ENCODE measurements around the gene CHRNA4.

The CHRNA4 gene

DNA sequence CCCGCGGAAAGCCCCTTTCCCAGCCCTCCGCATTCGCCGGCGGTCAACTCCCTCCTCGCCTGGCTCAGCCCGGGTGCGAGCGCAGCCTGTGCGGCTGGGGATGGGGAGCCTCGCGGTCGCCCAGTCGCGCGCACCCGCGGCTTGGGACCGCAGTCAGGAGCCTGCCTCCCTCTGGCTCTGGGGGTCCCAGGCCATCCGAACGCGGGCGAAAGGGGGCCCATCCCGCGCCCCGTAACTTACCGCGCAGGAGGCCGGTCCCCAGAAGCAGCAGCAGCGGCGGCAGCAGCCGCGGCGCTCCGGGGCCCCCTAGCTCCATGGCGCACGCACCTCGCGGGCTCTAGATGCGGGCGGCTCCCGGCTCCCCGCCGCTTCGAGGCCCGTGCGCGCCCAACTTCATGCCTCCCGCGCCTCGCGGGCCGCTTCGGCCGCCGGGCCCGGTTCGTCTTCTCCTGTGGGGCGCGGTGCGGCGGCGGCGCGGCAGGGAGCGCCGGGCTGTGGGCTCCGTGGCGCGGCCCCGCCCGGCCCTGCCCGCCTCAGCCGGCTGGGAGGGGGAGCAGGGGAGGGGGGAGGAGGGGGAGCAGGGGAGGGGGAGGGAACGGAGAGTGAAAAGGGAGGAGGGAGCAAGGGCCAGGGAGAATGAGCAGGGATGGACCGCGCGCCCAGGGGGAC is at the start of gene CHRNA4:
TSS of gene CHRNA4 (minus strand) at position 500 of the 669 bp plus-strand sequence. CDS start at position 316, 184 bp downstream.
- H3K9me3 ChIP-seq (ENCODE audit: control insufficient read depth, low read depth, low read length), result no peaks in the 10 kb centered on the region
- no peaks in the 10 kb centered on the region for H3K4me1 ChIP-seq (ENCODE audit: control insufficient read depth, low read depth, low read length)
- peaks cover 33% of the 10 kb centered on the region for H3K27me3 ChIP-seq (ENCODE audit: control insufficient read depth, insufficient read depth, low read length)
- no peak within 1 kb of the TSS for H3K9ac ChIP-seq (ENCODE audit: low read length)
- H3K36me3 ChIP-seq (ENCODE audit: control insufficient read depth, low read depth, low read length), result no peaks in the 10 kb centered on the region
- no peak within 1 kb of the TSS for H3K27ac ChIP-seq (ENCODE audit: low read length)
- H3K4me3 ChIP-seq (ENCODE audit: low read length), result peak within 1 kb of the TSS; percentile 46

DNA sequence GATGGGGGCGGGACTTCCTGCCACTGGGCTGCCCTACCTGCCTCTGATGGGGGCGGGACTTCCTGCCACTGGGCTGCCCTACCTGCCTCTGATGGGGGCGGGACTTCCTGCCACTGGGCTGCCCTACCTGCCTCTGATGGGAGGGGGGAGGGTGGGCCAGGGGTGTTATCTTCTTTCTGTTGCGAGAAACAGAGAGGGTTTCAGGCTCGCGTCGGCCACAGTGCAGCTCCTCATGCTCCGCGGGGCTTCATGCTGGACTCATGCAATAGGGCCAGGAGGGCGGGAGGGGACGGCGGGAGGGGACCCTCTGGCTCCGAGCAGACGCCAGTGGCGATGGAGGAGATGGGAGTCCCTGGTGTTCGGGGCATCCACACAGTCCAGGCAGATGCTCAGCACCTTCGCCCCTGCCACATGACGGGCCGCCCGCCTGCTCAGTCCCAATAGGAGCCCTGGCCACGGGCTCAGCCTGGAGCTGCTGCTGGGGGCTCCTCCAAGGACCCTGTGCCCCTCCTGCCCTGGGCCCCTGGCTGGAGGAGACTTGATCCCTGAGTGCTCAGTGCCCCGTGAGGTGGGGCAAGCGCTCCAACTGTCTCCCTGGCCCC is 48.8 kb upstream of the CHRNA4 start:
- Histone ChIP-seq H3K36me3 (ENCODE audit: control insufficient read depth, low read depth, low read length) (no peaks in the 10 kb centered on the region), H3K9ac (ENCODE audit: low read length) (no peak overlapping the region), H3K4me3 (ENCODE audit: low read length) (no peak overlapping the region), H3K27me3 (ENCODE audit: control insufficient read depth, insufficient read depth, low read length) (no peaks in the 10 kb centered on the region), H3K9me3 (ENCODE audit: control insufficient read depth, low read depth, low read length) (no peaks in the 10 kb centered on the region), H3K4me1 (ENCODE audit: control insufficient read depth, low read depth, low read length) (no peaks in the 10 kb centered on the region), H3K27ac (ENCODE audit: low read length) (no peak overlapping the region)

DNA sequence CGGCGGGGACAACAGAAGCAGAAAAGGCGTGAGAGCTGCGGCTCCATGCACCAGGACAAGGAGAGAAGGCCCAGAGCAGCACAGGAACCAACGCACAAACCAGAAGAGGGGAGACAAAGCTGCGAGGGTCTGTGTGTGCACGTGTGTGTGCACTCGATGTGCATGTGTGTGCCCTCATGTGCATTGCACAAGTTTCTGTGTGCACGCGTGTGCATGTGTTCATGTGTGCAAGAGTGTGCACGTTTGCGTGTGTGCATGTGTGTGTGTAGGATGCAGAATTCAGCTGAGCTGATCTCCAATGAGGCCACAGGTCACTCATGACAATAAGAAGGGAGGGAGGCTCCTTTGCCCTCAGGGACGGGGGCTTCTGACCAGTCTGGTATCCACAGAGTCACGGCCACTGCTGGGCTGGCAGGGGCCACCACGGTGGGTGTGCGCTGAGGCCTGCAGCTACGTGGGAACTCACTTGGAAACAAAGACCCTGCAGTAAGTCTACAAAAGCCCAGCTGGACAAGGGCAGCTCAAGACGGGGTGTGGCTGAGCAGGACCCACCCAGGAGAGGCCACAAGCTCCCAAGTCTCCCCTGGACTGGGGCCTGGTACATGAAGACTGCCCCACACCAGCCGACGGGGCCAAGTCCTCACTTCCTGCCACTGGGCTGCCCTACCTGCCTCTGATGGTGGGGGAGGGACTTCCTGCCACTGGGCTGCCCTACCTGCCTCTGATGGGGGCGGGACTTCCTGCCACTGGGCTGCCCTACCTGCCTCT is 48.1 kb upstream of the CHRNA4 start:
- H3K9ac ChIP-seq (ENCODE audit: low read length), result no peak overlapping the region
- H3K27me3 ChIP-seq (ENCODE audit: control insufficient read depth, insufficient read depth, low read length), result no peaks in the 10 kb centered on the region
- no peak overlapping the region for H3K4me3 ChIP-seq (ENCODE audit: low read length)

DNA sequence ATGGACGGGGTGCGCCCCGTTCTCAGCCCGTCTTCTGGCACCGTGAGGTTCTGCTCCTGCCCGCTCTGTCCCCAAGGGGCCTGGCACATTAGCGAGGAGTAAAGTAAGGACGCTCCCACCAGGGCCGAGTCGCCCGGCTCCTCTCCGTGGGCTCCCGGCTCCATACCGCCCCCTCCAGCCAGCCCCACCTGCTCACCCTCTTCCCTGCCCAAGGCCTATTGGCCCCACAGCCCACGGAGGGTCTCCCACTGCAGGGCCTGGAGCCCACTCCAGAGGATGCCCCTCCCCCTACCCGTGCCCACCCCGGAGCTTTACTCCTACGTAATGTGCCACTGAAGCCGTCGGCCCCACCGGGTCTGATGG is 47.5 kb upstream of the CHRNA4 start:
- Histone ChIP-seq H3K4me3 (ENCODE audit: low read length) (no peak overlapping the region), H3K4me1 (ENCODE audit: control insufficient read depth, low read depth, low read length) (no peaks in the 10 kb centered on the region), H3K27ac (ENCODE audit: low read length) (no peak overlapping the region), H3K9ac (ENCODE audit: low read length) (no peak overlapping the region), H3K36me3 (ENCODE audit: control insufficient read depth, low read depth, low read length) (no peaks in the 10 kb centered on the region), H3K27me3 (ENCODE audit: control insufficient read depth, insufficient read depth, low read length) (no peaks in the 10 kb centered on the region), H3K9me3 (ENCODE audit: control insufficient read depth, low read depth, low read length) (no peaks in the 10 kb centered on the region)

More for the DNA sequence above, 48.1 kb upstream of the CHRNA4 start:
- Histone ChIP-seq H3K4me1 (ENCODE audit: control insufficient read depth, low read depth, low read length) (no peaks in the 10 kb centered on the region), H3K36me3 (ENCODE audit: control insufficient read depth, low read depth, low read length) (no peaks in the 10 kb centered on the region), H3K27ac (ENCODE audit: low read length) (no peak overlapping the region), H3K9me3 (ENCODE audit: control insufficient read depth, low read depth, low read length) (no peaks in the 10 kb centered on the region)

DNA sequence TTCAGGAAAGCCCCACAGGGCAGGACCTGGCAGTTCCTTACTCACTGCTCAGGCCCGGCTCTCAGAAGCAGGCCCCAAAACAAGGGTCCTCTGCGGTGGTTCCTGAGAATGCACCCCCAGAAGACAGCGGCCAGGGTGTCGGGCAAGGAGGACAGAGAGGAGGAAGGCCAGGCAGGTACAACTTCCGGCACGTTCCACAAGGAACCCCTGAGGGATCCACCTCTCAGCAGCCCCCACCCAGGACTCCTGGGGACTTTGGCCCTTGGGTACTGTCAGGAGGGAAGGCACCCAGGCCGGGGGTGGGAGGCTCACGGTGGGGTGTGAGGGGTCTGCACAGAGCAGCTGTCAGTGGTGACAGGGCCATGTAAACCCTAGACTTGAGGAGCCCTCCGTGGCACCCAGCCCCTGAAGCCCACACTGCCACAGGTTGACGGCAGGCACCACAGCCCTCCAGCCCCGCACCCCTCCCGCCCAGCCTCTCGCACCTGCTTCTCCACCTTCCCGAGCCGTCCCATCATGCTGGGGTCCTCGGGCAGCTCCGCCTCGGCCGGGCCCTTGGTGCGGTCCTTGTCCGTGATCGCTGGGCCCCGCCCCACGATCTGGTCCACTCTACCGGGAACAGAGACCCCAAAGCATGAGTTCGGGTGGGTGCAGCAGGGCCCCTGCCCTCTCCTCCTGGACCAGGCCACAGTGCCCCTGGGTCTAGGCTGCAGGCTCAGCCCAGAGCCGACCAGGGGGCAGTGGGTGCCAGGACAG is 47.0 kb upstream of the CHRNA4 start:
- H3K9me3 ChIP-seq (ENCODE audit: control insufficient read depth, low read depth, low read length), result no peaks in the 10 kb centered on the region
- no peak overlapping the region for H3K4me3 ChIP-seq (ENCODE audit: low read length)
- H3K27ac ChIP-seq (ENCODE audit: low read length), result no peak overlapping the region
- no peaks in the 10 kb centered on the region for H3K36me3 ChIP-seq (ENCODE audit: control insufficient read depth, low read depth, low read length)
- H3K4me1 ChIP-seq (ENCODE audit: control insufficient read depth, low read depth, low read length), result no peaks in the 10 kb centered on the region
- no peak overlapping the region for H3K9ac ChIP-seq (ENCODE audit: low read length)
- H3K27me3 ChIP-seq (ENCODE audit: control insufficient read depth, insufficient read depth, low read length), result no peaks in the 10 kb centered on the region

DNA sequence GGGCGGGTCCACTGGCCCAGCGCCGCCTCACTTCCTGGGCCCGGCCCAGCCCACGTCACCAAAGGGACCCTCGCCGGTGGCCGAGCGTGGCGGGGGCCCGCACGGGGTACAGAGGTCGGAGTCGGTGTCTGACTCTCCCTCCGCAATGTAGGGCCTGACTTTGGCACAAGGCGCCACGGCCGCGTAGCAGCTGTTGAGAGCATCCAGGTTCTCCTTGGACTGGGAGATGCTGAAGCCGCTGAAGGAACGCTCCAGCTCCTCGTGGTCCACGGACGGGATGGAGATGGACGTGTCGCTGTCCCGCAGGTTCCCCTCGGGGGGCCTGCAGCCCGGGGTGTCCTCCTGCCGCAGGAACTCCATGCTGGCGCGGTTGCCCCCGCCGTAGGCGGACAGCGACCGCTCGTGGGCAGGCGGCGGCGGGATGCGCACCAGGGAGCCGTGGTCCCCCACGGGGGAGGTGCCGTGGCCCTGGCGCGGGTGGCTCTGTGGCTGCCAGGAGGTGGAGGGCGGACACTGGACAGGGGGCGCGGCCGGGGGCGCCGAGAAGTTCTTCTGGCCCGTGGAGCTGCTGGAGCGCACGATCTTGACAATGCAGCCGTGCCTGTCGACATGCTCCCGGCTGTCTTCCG is 45.6 kb upstream of the CHRNA4 start:
- Histone ChIP-seq H3K4me1 (ENCODE audit: control insufficient read depth, low read depth, low read length) (no peaks in the 10 kb centered on the region), H3K9ac (ENCODE audit: low read length) (no peak overlapping the region), H3K27me3 (ENCODE audit: control insufficient read depth, insufficient read depth, low read length) (no peaks in the 10 kb centered on the region), H3K9me3 (ENCODE audit: control insufficient read depth, low read depth, low read length) (no peaks in the 10 kb centered on the region), H3K4me3 (ENCODE audit: low read length) (no peak overlapping the region), H3K36me3 (ENCODE audit: control insufficient read depth, low read depth, low read length) (no peaks in the 10 kb centered on the region), H3K27ac (ENCODE audit: low read length) (no peak overlapping the region)

DNA sequence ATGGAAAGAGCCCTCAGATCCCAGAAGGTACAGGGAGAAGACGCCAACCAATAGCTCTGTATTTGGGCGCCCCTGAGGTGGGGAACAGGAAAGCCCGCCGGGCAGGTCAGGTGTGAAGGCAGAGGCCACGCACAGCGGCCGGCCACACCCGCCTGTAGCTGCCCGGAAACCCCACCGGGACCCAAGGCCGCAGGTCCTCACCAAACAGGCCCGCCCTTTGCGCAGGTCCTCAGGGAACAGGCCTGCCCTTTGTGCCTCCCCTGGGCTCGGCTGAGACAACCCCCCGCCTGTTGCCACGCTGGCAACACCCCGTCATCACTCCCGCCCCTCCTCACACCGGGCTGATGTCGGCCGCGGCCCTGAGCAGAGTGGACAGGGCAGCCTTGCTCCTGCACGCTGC is 44.9 kb upstream of the CHRNA4 start:
- Histone ChIP-seq H3K27ac (ENCODE audit: low read length) (no peak overlapping the region), H3K27me3 (ENCODE audit: control insufficient read depth, insufficient read depth, low read length) (no peaks in the 10 kb centered on the region), H3K9ac (ENCODE audit: low read length) (no peak overlapping the region), H3K36me3 (ENCODE audit: control insufficient read depth, low read depth, low read length) (no peaks in the 10 kb centered on the region), H3K4me1 (ENCODE audit: control insufficient read depth, low read depth, low read length) (no peaks in the 10 kb centered on the region), H3K4me3 (ENCODE audit: low read length) (no peak overlapping the region), H3K9me3 (ENCODE audit: control insufficient read depth, low read depth, low read length) (no peaks in the 10 kb centered on the region)

DNA sequence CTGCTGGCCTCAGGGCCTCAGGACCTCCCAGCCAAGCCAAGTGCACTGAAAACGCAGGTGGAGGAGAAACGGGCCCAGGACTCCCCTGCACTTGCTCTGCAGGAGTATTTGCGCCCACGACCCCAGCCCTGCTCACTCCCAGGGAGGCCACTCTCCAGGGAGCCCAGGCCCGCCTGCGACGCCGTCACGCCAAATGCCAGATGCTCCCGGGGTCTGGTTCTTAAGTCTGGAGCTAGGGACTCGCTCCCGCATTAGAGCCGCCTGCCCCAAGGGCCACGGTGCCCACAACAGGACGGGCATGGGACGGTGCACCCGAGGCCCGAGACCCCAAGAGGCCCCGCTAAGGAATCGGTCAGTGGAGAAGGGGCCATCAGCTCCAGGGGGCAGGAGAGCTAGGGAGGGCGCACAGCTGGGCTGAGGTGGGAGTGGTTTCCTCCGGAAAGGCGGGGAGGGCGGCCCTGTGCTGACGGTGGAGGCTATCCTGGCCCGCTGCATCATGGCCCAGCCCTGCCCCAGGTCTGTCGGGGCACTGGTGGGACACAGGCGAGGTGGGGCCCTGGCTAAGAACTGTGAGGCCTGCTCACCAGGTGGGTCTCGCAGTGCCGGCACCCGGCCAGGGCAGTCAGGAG is 44.1 kb upstream of the CHRNA4 start:
- H3K9ac ChIP-seq (ENCODE audit: low read length), result no peak overlapping the region
- no peak overlapping the region for H3K4me3 ChIP-seq (ENCODE audit: low read length)
- H3K4me1 ChIP-seq (ENCODE audit: control insufficient read depth, low read depth, low read length), result no peaks in the 10 kb centered on the region
- H3K36me3 ChIP-seq (ENCODE audit: control insufficient read depth, low read depth, low read length), result no peaks in the 10 kb centered on the region
- H3K27me3 ChIP-seq (ENCODE audit: control insufficient read depth, insufficient read depth, low read length), result no peaks in the 10 kb centered on the region
- no peaks in the 10 kb centered on the region for H3K9me3 ChIP-seq (ENCODE audit: control insufficient read depth, low read depth, low read length)
- H3K27ac ChIP-seq (ENCODE audit: low read length), result no peak overlapping the region

DNA sequence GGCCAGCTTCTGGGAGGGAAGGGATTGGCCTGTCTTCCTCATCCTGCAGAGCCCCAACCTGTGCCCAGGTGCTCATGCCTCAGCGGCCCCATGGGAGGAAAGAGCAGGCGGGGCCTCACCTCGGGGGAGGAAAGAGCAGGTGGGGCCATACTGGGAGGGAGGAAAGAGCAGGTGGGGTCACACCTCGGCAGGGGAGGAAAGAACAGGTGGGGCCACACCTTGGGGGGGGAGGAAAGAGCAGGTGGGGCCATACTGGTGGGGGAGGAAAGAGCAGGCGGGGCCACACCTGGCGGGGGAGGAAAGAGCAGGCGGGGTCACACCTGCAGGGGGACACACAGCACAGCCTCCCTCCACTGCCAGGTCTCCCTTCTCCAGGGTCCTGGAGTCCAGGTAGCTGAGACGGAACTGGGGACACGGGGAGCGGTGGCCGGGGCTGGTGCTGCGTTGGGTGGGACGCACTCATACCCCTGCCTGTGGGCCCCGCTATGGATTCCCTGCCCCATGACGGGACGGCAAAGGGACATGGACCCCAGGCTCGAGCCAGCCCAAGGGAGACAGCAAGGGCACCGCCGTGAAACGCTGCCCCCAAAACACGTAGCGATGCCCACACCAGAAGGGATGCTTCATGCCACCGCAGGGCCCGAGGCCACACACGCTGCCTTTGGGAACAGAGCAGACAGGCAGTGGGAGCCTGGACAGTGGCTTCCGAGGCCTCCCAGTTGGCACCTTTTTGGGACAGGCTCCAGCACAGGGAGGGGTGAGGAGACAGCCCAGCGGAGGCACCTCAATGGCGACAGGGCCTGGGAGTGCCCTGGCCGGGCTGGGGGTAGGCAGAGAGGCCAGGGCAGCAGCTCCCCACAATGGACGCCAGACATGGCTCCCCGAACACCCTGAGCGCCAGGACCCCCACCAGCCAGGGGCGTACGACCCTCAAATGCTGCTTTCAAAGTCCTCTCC is 43.3 kb upstream of the CHRNA4 start:
- Histone ChIP-seq H3K36me3 (ENCODE audit: control insufficient read depth, low read depth, low read length) (no peaks in the 10 kb centered on the region), H3K4me3 (ENCODE audit: low read length) (no peak overlapping the region), H3K9ac (ENCODE audit: low read length) (no peak overlapping the region), H3K27me3 (ENCODE audit: control insufficient read depth, insufficient read depth, low read length) (no peaks in the 10 kb centered on the region), H3K4me1 (ENCODE audit: control insufficient read depth, low read depth, low read length) (no peaks in the 10 kb centered on the region), H3K27ac (ENCODE audit: low read length) (no peak overlapping the region), H3K9me3 (ENCODE audit: control insufficient read depth, low read depth, low read length) (no peaks in the 10 kb centered on the region)

DNA sequence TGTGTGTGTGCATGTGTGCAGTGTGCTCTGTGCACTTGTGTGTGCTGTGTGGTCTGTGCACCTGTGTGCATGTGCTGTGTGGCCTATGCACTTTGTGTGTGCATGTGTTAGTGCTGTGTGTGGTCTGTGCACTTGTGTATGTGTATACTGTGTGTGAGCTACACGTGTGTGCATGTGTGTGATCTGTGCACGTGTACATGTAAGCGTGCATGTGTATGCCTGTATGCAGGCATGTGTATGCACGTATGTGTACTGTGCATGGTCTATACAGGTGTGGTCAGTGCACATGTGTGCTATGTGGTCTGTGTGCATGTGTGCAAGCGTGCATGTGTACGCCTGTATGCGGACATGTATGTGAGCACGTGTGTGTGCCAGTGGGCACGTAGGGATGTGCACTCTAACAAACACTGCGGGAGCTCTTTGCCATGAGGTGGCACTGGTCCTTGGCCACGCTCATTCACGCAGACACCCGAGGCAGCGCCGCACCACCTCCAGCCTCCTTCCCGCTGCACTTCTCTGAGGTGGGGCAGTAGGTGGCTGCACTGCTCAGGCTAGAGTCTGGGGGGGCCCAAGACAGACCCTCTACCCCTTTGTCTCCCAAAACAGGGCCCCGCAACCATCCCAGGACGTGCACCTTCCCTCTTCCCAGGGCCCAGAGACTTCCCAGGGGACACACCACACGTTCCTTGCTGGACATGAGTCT is 42.4 kb upstream of the CHRNA4 start:
- no peak overlapping the region for H3K27ac ChIP-seq (ENCODE audit: low read length)
- no peaks in the 10 kb centered on the region for H3K27me3 ChIP-seq (ENCODE audit: control insufficient read depth, insufficient read depth, low read length)
- H3K36me3 ChIP-seq (ENCODE audit: control insufficient read depth, low read depth, low read length), result no peaks in the 10 kb centered on the region
- H3K4me1 ChIP-seq (ENCODE audit: control insufficient read depth, low read depth, low read length), result no peaks in the 10 kb centered on the region
- H3K9me3 ChIP-seq (ENCODE audit: control insufficient read depth, low read depth, low read length), result no peaks in the 10 kb centered on the region
- H3K9ac ChIP-seq (ENCODE audit: low read length), result no peak overlapping the region
- no peak overlapping the region for H3K4me3 ChIP-seq (ENCODE audit: low read length)
